HG03558 (cell line): Measurements from ENCODE around the gene KLHL10.
"Not testable (repeated sequence)": the region's sequence is repeated elsewhere in the genome, so short reads cannot be mapped to it uniquely, and the experiment has no call there.

ENCODE experiments used
- ATAC-seq: cut with Tn5 transposase; IDR thresholded peaks from one replicate; pipeline ENCODE4 v1.9.1; 2021; ENCODE audit warnings: moderate number of reproducible peaks; ENCODE audit not compliant: unreplicated experiment; ENCODE audit errors: extremely low read depth

Gene KLHL10

GRCh38 chr17:41812381-41813151 is 25.1 kb upstream of the KLHL10 start, which contains the start of gene FKBP10:
TSS of gene FKBP10 (plus strand) at chr17:41813004. CDS start at chr17:41813035, 31 bp downstream.
- ATAC-seq = no peak

DNA sequence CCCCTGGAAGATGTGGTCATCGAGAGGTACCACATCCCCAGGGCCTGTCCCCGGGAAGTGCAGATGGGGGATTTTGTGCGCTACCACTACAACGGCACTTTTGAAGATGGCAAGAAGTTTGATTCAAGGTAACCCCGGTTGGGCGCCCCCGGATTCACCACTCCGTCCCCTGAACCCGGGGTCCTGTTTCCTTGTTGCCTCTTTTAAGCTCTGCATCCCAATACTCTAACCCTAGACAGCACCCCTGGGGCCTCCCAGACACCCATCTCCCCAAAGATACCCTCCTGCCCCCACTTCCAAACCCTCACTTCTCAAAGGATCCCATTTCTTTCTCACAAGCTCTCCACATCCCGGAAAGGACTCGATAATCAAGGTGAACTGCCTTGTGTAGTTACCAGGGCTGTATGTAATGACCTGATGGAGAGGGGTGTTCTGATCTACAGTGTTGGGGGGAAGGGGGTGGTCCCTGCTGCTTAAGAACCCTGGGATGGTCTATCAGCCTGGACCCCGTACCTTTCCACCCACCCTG is 24.4 kb upstream of the KLHL10 start:
- ATAC-seq = no peak

- no peak for ATAC-seq
Measured at GRCh38 chr17:41813699-41814124, 23.9 kb upstream of the KLHL10 start.

DNA sequence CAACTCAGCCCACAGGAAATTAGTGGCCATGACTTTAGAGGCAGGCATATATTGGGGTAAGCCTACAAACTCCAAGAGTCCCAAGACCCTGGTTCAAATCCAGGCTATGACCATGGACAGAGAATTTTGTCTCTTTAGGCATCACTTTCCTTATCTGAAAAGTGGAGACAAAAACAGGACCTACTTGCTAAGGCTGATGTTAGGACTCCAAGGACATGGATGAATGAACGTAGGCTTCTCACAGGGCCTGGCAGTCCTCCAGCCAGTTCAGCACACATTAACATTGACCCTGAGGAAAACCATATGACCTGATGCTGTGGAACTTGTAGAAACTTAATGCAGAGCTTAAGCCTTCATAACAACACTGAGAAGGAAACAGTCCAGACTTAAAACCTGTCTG is 23.4 kb upstream of the KLHL10 start:
- no peak for ATAC-seq

- no peak for ATAC-seq
Measured at GRCh38 chr17:41816637-41817320, 20.8 kb upstream of the KLHL10 start.

DNA sequence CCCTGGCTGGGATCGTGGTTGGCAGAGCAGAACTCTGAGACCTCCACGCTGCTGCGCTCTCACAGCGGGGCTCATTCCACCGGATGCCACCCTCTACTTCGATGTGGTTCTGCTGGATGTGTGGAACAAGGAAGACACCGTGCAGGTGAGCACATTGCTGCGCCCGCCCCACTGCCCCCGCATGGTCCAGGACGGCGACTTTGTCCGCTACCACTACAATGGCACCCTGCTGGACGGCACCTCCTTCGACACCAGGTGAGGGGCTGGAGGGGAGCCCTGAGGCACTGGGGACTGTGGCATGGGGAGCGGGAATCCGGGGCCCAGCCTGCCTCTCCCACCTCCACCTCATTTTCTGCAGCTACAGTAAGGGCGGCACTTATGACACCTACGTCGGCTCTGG is 19.6 kb upstream of the KLHL10 start:
- no peak for ATAC-seq

- ATAC-seq = no peak
Measured at GRCh38 chr17:41821776-41822175, 15.8 kb upstream of the KLHL10 start.

DNA sequence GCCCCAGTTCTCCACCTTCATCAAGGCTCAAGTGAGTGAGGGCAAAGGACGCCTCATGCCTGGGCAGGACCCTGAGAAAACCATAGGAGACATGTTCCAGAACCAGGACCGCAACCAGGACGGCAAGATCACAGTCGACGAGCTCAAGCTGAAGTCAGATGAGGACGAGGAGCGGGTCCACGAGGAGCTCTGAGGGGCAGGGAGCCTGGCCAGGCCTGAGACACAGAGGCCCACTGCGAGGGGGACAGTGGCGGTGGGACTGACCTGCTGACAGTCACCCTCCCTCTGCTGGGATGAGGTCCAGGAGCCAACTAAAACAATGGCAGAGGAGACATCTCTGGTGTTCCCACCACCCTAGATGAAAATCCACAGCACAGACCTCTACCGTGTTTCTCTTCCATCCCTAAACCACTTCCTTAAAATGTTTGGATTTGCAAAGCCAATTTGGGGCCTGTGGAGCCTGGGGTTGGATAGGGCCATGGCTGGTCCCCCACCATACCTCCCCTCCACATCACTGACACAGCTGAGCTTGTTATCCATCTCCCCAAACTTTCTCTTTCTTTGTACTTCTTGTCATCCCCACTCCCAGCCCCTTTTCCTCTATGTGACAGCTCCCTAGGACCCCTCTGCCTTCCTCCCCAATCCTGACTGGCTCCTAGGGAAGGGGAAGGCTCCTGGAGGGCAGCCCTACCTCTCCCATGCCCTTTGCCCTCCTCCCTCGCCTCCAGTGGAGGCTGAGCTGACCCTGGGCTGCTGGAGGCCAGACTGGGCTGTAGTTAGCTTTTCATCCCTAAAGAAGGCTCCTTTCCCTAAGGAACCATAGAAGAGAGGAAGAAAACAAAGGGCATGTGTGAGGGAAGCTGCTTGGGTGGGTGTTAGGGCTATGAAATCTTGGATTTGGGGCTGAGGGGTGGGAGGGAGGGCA is 15.1 kb upstream of the KLHL10 start:
- no peak for ATAC-seq

GRCh38 chr17:41823141-41823524 is 14.5 kb upstream of the KLHL10 start:
- no peak for ATAC-seq

- ATAC-seq = no peak
Measured at GRCh38 chr17:41823580-41823979, 14.0 kb upstream of the KLHL10 start.

GRCh38 chr17:41824086-41824485 is 13.5 kb upstream of the KLHL10 start:
- ATAC-seq = no peak

DNA sequence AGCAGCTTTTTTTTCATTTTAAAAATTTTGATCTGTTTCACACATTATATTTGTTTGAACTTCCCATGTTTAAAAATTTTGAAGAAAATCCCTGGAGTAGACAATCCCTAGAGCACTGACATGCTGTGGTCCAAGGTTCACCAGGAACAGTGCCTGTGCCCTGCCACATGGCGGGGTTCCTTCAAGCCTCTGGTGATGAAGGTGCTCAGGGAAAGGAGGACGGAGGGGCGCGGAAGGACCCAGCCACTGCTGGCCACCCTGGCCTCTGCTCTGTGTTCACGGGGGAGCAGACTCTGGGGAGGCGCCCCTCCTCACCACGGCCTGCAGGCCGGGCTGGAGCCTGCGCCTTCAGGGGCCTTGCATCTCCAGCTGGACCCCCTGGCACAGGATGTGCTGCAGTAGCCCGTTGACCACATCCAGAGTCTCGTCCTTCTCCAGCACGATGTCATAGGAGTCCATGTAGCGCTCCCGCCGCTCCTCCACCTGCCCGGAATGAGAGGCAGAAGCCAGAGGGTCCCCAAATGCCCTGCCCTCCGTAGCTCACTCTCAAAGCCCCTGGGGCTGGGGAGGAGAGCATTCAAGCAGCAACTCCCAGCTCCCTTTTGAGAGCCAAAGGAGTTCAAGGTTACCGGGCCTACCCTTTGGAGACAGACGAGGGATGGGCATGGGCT is 12.3 kb upstream of the KLHL10 start:
- no peak for ATAC-seq

DNA sequence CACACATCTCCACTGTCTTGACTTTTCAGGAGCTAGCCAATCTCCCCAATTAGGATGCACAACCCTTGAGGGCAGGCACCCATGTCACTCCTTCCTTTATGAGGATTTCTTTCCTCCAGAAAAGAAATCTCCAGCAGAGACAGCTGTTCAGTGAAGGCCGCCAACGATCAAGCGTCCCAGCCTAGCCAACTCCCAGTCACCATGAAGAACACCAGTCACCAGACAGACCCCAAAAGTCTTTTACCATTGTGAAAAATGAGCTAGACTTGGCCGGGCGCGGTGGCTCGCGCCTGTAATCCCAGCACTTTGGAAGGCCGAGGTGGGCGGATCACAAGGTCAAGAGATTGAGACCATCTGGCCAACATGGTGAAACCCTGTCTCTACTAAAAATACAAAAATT is 7.7 kb upstream of the KLHL10 start:
- not testable (repeated sequence) for ATAC-seq

DNA sequence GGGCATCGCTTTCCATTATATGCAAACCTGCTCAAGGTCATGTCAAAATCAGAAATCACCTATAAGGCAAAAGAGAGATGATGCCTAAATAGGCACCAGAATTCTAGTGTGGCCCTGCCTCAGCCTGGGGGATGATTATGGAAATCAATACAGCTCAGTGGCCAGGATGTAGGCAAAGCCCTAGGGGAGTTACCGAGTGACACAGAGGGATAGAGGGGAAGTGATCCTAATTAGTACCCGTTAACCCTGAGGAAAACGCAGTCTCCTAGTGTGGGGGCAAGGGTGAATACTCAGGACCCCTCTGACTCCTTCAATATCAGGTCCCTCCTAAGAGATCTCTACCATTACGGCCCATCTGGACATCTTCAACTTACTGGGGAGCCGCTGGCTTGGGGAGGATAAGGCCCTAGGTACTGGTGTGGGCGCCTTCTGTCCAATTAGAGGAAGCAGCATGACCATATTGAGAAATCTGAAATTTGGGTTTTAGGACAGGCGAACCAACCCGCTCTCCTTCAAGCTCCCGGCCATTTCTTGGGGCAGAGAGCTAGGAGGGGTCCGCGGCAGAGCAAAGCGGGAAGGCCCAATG is 2.3 kb upstream of the KLHL10 start:
- ATAC-seq = no peak

DNA sequence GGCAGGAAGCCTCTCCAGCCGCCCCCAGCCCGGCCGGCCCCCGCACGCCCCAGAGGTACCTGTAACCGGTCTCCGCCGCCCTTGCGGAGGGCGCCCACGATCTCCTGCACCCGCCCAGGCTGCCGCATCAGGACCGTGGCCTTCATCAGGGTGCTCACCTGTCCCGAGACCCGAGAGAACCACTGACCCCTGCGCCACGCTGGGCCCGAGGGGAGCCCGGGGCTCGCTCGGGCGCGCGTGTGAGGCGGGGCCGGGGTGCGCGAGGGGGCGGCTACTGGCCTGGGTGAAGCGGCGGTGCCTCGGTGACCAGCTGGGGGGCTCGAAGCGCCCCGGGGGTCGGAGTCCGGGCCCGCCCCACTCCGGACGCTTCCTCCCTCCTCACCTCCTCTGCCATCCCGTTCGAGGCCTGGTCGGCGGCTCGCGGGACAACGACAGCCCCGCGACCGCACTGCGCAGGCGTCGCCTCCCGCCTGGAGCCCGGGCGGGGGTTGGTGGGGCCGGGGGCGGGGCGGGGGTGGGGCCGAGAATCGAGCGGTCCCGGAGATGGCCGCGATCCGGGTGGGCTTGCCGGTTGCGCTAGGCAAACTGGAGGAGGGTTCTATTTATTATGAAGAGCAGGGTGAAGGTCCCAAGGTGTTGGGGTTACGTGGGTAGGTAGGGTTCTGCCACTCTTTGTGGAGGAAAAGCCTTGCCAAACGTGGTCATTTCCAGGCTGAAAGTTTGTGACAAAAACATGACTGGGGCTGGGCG is 1.6 kb upstream of the KLHL10 start, which contains the start of gene NT5C3B:
Gene NT5C3B (minus strand): TSS at position 433 of the 750 bp plus-strand sequence. CDS start 39 bp downstream, at position 394.
- no peak for ATAC-seq

- ATAC-seq = no peak
Measured at GRCh38 chr17:41836550-41837196, 952 bp upstream of the KLHL10 start.

DNA sequence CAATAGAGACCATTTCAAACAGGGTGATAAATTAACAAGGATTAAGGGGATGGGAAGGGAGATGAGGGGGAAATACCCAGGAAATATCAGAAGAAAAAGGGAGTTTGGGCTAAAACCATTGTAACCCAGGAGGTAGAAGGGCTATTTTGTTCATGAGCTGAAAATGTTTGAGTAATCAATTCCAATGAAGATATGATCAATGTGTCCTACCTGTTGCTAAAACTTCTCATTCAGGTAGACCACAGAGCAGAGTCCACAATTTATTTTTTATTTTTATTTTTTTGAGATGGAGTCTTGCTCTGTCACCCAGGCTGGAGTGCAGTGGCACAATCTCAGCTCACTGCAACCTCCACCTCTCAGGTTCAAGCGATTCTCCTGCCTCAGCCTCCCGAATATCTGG is 1.8 kb downstream of the KLHL10 start:
- not testable (repeated sequence) for ATAC-seq

DNA sequence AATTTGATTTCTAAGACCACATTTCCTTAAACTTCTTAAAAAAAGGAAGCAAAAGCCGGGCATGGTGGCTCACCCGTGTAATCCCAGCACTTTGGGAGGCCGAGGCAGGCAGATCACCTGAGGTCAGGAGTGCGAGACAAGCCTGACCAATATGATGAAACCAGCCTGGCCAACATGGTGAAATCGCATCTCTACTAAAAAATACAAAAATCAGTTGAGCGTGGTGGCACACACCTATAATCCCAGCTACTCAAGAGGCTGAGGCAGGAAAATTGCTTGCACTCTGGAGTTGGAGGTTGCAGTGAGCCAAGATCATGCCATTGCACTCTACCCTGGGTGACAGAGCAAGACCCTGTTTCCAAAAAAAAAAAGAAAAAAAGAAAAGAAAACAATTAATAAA is 3.2 kb downstream of the KLHL10 start:
- not testable (repeated sequence) for ATAC-seq
